GM18526 (cell line): ENCODE data around the gene BOD1L1.

Experiments
- POLR2A ChIP-seq: IDR thresholded peaks from 3 replicates; pipeline ENCODE4 v1.6.1; 2011; ENCODE audit not compliant: insufficient read length; ENCODE audit errors: extremely low read depth

BOD1L1 gene

DNA sequence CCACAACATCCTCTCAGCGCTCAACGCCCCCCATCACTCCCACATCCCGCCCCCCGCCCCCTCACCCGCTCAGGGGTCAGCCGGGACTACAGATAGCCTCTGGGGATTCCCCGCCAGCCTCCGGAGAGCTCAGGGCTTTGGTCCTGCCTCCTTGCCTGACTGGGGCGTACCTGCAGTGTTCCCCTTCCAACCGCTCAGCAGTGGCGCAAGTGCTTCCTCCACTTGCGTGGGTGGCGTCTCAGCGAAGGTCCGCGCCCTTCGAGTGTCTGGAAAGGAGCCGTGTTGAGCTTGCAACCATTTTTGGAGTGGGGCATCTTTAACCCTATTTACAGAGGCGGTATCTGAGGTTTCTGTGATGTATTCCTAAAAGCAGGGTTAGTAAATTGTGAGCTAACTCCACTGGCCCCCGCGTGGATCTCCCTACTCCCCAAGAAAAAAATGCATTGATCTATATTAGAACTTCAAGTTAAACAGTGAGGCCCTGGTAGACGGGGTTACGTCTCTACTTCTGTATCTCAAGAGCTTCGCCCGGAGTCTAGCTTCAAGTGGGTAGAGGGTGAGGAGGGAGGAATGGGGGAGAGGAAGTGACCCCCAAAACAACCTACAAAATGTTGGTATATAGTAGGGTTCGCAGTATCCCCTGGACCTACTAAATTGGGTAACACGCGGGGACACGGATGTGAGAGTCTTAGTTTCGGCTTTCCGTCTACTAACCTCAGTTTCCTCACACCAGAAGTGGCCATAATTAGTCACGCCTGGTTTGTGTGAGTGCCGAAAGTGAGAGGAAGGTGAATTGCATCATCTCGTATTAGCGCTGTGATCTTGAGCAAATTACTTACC is 99.3 kb downstream of the BOD1L1 start:
- no peak for TF ChIP-seq POLR2A

DNA sequence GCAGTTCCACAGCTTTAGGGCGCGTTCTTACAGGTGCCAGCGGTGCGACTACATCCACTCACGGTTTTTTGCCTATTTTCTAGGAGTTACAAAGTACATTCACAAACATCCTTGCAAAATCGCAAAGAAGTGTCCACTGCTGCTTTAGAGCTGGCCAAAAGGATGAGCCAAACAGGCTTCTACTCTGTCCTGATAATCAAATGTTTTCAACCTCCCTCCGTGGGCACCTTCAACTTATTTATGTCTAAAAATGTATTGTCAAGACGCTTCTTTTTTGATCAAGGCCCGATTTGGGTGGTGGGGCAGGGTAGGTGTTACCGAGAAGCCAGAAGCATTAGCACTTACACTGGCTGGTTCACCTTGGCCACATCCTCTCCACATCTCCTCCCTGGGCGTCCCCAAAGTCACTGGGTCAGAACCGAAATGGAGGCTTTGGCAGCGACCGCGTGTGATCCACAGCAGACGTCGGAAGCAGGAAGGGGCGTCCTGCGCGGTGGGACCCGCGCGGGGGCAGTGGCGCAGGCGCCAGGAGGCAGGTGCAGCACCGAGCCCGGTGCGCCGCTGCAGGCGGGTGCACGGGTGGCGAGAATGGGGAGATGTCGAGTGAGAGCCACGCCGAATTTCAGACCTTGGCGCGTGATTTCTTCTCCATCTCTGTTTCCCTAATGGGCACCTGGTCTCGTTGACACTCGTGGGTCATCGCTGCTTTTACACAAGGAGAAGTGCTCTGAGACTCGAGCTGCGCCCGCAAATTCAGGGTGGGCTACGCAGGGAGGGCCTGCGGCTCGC is 100.1 kb downstream of the BOD1L1 start:
- TF ChIP-seq POLR2A = no peak

GRCh38 chr4:13526658-13527057 is 100.9 kb downstream of the BOD1L1 start:
- no peak for TF ChIP-seq POLR2A

- TF ChIP-seq POLR2A = no peak
These were observed 101.8 kb downstream of the BOD1L1 start for GRCh38 chr4:13525606-13526281.

GRCh38 chr4:13524504-13525243 is 102.9 kb downstream of the BOD1L1 start:
- TF ChIP-seq POLR2A = no peak

- TF ChIP-seq POLR2A = no peak
These were observed 103.7 kb downstream of the BOD1L1 start for GRCh38 chr4:13523591-13524503.

- TF ChIP-seq POLR2A = no peak
These were observed 104.4 kb downstream of the BOD1L1 start for GRCh38 chr4:13523105-13523477.

DNA sequence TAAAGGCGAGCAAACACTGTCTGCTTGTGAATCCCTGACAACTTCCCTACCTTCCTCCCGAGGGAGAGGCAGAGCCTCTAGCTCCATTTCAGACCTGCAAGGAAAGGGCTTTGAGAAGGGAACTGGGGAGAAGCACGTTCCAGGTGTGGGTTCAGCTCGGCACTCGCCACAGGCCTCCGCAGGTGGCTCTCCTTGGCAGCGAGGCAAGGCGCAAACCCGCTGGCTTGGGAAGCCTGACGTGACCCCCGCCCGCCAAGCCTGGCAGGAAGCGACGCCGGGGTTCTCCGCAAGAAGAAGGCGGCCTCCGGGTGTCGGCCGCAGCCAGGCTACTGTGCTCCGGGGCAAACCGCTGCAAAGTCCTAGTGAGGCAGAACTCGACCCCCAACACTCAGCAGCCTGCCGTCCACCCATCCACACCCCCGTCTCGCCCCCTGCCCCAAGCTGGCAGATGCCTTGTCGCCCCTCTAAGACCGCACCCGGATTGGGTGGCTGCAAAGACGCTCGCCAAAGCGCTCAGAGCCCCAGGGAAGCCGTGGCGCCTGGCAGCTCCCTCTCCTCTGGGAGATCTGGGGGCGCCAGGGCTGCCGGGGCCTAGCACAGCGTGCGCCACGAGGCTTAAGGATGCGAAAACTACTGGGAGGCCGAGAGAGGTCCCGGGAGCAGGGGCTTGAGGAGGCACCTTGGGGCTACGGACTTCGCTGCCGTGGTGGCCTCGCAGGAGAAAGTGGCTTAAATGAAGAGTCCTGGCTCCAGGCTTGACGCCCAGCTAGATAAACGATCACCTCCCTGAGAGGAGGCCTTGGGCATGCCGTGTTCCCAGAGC is 105.0 kb downstream of the BOD1L1 start:
- TF ChIP-seq POLR2A = no peak

DNA sequence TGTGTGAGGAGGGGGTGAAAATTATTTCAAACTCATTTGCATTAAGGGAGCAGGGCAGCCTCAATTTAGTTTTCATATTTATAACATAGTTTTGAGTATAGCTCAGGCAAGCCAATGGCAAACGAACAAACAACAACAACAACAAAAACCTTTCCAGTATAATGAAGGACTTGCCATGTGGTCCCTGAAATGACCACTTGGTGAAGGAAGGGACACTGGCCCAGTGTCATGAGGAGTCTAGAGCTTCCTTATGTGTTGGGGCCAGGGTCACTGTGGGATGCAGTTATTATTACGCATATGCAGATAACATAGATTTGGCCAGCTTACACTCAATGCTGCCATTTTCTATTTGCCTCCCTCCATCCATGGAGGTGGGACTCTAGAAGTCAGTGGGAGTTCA is 106.5 kb downstream of the BOD1L1 start:
- TF ChIP-seq POLR2A = no peak
